ENCODE results near the gene JAKMIP1.
"Not testable (repeated sequence)": the region's sequence is repeated elsewhere in the genome, so short reads cannot be mapped to it uniquely, and the experiment has no call there.

JAKMIP1 gene

DNA sequence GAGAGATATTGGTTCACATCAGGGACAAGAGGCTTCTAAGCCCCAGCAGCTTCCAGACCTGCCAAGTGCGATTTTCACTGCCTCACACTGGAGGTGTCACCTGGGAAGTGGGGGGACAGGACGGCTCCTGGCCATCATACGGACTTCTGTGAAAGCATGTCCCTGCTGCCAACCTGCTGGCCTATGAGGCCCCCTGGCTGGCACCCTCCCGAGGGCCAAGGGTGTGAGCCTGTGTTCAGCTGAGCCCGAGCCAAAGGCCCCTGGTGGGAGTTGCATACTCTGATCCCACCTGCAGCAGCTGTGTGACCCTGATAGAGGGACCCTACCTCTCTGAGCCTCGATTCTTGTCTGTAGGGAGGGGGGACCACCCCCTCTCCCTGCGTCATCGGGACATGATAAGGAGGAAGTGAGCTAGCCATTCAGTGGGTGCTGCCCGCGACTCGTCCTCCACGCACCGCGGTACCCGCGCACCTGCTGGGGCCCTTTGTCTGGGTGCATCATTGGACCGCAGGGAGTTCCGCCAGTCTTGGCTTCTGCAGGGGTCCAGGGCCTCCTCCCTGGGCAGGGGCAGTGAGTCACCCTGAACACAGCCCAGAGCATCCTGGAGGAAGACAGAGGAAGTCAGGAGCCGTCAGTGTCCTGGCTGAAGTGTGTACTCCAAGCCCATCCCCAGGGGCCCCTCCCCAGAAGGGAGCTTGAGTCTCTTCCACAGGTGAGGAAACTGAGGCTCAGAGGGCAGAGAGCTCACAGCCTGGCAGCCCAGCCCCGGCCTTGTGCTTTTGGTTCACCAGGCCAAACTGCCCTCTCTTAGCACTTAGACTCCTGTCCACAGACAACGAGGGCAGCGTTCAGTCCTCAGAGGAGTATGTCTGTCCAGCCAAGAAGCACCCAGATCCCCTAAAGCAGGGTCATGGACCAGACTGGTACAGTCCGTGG, 206.2 kb downstream of the JAKMIP1 start:
- DNase-seq, result no peak
- in situ Hi-C loops (cut with MboI; ENCODE audit: low pct_unique_long_range_greater_than_20kb, low sequenced_read_pairs), result no loop called here

DNA sequence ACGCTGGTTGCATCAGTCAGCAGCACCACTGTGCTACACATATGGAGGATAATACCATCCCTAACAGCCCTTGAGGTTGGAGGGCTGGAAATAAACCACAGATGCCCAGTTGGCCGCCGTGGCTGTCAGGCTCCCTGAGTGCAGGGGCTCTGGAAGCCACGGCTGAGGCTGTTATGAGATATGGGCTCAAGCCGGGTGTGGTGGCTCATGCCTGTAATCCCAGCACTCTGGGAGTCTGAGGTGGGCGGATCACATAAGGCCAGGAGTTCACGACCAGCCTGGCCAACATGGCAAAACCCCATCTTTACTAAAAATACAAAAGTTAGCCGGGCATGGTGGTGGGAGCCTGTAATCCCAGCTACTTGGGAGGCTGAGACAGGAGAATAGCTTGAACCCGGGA, 207.0 kb downstream of the JAKMIP1 start:
- in situ Hi-C loops (cut with MboI; ENCODE audit: low pct_unique_long_range_greater_than_20kb, low sequenced_read_pairs), result not testable (repeated sequence)

DNA sequence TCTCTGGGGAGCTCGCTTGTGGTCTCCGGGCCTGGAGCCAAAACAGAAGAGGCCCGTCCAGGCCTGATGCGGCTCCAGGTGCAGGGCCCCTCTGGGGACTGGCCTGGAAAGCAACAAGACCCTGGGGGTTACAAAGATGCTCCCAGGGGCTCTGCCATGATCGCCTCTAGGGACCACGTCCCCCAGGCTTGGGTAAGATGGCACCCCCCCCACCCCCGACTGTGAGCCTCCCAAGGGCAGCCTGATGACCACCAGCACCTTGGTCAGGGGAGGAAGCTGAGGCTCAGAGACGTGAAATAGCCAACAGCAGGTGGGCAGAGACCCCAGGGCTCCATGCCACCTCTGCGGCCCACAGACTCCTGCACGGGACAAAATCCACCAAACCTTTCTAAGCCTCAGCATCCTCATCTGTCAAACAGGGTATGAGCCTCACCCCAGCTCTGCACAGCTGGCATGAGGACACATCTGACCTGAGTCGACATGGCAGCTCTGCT, 207.5 kb downstream of the JAKMIP1 start:
- no peak for DNase-seq

More for the DNA sequence above, 207.0 kb downstream of the JAKMIP1 start:
- DNase-seq, result not testable (repeated sequence)

DNA sequence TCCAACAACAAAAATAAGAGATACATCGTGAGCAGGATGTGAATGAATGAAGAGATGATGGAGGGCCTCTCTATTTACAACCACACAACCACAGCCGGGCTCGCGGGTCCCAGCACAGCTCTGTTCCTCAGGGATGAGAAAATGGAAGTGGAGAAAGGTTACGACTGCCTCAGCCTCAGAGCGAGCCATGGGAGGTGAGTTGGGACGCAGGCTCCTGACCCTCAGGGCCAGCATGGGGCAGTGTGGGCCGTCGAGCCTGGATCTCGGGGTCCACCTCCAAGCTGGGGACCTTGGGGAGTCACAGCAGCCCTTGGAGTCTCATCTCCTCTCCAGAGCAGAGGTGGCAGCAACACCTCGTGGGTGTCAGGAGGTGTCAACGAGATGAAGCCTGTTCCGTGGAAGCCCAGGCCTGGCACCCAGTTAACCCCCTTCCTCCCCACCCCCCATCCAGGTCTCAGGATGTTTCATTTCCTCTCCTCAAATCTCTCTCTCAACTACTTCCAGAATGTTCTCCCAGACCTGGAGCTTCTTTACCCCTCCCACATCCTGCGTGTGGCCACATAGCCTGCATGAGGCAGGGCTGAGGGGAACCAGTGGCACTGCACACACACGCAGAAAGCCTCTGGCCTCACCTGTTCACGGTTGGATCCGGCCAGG, 208.1 kb downstream of the JAKMIP1 start:
- DNase-seq, result no peak
- in situ Hi-C loops (cut with MboI; ENCODE audit: low pct_unique_long_range_greater_than_20kb, low sequenced_read_pairs), result no loop called here

More for the DNA sequence above, 207.5 kb downstream of the JAKMIP1 start:
- in situ Hi-C loops (cut with MboI; ENCODE audit: low pct_unique_long_range_greater_than_20kb, low sequenced_read_pairs), result no loop called here

DNA sequence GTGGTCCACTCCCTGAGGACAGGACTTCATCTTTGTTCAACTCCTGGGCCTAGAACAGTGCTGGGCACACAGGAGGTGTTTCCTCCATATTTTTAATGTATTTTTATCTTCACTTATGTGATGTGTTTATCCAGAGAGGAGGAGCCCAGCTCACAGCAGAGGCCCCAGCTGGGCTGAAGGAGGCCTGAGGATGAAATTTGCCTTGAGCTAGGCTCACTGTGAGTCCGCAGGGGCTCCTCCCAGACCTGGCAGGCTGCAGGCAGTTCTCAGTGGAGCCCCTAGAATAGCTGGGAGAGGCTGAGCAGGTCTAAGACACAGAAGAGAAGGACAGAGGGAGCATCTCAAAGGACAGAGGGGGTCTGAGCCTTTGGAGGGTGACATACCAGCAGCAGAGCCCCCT, 208.9 kb downstream of the JAKMIP1 start:
- DNase-seq, result no peak
- in situ Hi-C loops (cut with MboI; ENCODE audit: low pct_unique_long_range_greater_than_20kb, low sequenced_read_pairs), result no loop called here

DNA sequence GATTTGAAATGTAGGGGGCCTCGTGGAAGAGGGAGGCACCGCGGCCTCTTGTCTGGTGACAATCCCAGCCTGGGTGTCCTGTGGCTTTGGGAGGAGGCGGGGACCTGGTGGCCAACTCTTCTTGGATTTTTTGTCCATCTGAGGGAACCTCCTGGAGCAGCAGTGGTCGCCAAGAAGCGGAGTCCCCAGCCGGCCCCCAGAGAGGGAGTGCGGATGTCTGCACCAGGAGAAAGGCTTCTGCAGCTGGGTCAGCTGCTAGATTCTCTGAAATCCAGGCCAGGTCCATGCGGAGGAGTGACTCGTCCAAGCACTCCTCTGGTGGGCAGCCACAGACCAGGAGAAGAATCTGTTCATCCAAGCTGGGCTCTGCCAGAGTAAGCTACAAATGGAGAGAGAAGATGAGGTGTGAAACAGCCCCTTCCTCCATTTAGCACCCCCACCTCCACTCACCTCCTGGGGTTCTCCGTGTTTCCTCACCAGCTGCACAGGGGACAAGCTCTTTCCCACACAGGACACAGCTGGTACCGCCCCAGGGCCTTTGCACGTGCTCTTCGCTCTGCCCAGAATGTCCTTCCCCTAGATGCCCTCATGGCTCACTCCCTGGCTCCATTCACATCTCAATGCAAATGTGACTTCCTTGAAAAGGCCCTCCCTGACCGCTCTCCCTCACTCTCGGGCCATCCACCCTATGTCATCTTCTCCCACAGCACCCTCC, 209.7 kb downstream of the JAKMIP1 start:
- in situ Hi-C loops (cut with MboI; ENCODE audit: low pct_unique_long_range_greater_than_20kb, low sequenced_read_pairs), result no loop called here
- no peak for DNase-seq

DNA sequence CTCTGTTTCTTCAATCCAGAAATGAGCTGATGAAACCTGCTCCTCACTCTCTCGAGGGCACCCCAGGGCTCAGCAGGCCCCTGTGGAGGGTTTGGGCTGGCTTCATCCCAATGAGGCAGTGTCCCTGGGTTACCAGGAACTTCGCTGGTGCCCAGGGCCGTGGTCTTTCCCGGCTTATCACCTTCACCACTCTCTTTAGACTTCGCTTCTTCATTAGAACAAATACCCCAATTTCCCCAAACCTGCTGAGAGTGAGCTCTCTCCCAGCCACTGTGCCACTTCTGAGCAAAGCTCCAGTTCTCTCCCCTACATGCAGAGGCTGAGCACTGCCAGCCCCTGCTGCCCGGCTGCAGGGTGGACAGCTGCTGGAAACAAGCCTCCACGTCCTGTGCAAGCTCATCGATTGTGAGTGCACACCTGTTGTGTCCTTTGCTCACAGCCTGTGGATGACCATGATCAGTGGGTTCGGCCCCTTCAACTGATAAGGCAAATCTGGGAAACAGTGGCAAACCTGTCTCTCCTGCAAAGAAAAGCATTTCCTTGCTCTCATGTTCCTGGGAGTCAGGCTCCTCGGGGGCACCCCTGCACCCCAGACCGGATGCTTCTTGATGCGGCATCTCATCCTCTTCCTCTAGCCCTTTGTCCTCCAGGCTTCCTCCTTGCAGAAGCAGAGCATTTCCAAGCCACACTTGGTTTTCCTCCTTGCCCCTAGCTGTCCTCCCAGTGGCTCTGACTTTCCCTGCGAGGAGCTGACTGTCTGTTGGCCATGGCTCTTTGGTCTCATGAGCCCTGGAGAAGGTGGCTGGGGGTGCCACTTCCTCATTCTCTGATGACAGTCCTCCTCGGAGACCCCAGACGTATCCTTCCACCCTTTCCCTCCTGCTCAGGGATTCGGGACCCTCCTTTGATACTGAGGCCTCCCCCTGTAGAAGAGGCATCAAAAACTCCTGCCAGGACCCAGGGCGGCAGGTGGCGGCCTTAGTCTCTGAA, 210.8 kb downstream of the JAKMIP1 start:
- in situ Hi-C loops (cut with MboI; ENCODE audit: low pct_unique_long_range_greater_than_20kb, low sequenced_read_pairs), result no loop called here
- DNase-seq, result no peak

DNA sequence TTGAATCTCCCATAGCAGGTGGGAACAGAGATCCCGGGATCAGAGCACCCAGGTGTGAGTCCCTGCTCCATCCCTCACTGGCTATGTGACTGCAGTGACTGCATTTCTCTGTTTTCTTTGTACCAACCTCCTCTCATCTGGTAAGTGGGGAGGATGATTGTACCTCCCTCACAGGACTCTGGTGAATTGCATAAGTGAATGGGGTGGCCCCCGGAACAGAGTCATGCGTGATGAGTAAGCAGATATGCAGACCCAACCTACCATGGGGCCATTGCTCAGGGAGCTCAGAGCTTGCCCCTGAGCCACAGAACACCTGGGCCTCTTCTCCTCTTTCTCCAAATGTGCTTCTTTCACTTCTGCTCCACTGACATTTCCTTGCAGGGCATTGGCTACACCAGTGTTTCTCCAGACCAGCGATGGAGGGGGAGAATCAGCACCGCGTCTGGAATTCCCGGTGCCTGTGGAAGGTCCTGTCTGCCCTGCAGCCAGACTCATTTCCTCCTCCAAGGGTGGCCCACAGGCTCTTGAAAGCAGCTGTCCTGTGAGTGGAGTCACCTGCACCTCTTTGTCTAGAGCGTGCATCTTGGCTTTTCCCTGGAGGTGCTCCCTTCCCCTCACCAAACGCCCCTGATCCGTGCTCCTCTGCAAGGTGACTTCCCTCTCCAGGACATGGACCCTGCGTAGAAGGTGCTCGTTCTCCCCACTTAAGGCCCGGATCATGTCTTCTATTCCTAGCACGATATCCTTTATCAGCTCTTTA, 212.1 kb downstream of the JAKMIP1 start:
- no peak for DNase-seq
- in situ Hi-C loops (cut with MboI; ENCODE audit: low pct_unique_long_range_greater_than_20kb, low sequenced_read_pairs), result no loop called here

DNA sequence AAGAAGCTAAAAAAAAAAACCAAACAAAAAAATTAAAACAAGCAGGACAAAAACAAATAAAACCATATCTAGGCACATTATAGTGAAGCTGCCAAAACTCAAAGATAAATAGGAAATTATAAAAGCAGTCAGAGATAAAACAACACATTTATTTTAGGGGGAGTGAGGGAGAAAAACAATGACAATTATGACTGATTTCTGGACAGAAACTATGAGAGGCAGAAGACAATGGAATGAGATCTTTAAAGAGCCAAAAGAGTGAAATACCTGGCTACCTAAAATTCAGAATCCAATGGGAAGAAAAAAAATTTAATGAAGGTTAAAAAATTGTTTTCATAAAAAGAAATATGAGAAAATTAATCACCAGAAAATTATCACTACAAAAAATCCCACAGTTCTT, 215.5 kb downstream of the JAKMIP1 start:
- no peak for DNase-seq
- in situ Hi-C loops (cut with MboI; ENCODE audit: low pct_unique_long_range_greater_than_20kb, low sequenced_read_pairs), result no loop called here

DNA sequence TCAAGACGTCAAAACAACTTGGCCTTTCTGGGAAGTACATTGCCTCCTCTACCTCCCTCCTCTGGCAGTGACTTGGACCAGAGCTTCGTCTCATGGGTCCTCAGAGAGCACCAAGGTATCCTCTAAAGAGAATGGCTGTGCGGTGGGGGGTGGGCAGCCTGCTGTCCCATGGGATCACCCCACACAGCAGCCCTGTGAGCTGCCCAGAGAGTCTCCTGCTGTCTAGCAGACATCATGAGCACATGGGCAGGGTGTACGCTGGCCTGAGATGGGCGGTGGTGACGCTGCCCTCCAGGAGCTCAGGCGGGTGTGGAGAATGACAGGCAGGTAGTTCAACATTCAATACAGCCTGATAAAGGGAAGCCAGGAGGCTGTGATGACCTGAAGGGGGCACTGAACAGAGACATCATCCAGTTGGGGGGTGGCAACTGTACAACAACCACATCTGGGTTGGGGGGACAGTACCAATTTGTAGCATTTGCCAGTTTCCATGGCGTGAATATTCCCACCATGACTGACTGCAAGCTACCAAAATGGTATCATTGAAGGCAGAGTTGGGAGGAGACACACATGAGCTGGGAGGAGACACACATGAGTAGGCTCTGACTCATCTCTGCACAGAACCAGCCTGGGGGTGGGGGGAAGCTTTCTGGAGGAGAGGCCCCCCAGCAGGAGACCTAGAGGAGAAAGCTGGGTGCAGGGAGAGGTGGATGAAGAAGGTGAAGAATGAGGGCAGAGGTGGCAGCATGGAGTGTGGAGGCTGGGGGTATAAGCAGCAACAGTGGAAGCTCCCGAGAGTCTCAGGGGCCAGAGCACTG, 218.0 kb downstream of the JAKMIP1 start:
- in situ Hi-C loops (cut with MboI; ENCODE audit: low pct_unique_long_range_greater_than_20kb, low sequenced_read_pairs), result no loop called here
- DNase-seq, result no peak

DNA sequence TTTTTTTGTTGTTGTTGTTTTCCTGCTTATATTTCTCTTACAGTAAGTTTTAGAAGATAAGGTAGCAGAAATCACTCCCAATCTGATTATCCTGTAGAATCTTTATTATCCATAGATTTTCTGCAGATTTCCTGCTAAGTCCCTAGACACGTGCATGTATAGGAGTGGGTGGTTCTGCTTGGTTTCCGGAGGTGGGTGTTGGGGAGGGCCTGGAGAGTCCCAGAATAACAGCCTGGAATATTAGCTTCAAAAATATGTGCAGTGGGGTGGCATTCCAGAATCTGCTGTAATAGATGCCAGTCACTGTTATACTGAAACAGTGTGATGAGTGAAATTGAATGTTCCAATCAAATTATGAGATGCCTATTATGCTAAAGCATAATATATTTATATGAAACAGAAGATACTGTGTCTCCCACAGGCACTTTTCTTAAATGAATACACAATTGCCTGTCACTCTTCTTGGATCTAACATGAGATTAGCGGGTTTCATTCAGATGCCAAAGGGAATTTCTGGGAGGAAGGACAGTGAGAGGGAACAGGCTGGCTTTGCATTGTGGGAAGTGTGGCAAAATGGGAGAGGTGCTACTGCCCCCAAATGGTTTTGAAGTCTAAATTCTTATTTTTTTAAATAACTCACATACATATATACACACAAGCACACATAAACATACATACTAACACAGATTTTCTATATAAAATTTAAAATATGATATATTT, 219.8 kb downstream of the JAKMIP1 start:
- in situ Hi-C loops (cut with MboI; ENCODE audit: low pct_unique_long_range_greater_than_20kb, low sequenced_read_pairs), result no loop called here
- DNase-seq, result no peak

DNA sequence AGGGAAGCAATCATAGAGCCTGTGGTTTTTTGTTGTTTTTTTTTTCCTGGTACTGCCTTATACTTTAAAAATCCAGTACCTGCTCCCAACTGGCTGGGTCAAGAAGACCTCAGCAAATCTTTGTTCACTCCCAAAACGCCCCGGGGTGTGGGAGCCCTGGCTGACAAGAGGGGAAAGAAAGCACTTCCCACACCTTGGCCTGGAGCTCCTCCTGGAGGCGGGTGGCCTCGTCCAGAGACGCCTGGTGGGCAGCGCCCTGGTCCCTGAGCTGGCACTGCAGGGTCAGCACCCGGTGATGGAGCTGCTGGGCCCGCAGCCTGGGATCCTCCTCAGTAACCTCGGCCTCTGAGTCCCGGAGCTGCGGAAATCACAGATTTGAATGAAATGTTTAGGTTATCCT, 220.4 kb downstream of the JAKMIP1 start:
- in situ Hi-C loops (cut with MboI; ENCODE audit: low pct_unique_long_range_greater_than_20kb, low sequenced_read_pairs), result no loop called here
- DNase-seq, result peak; percentile 19

DNA sequence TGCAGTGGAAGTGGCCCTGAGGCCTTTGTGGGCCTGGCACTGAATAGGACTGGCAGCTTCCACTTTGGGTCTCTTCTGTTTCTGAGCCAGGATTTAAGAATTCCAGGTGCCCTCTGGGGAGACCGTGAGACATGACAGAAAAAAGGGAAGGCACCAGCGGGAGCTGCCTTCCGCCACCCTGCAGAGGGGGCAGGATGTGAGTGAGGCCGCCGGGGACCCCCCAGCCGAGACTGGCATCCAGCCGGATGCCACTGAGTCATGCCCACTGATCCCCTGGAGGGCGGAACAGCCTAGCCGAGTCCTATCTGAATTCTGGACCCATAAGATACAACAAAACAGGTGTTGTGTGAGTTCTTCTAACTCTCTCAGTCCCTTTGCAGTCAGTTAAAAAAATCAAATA, 223.4 kb downstream of the JAKMIP1 start:
- in situ Hi-C loops (cut with MboI; ENCODE audit: low pct_unique_long_range_greater_than_20kb, low sequenced_read_pairs), result no loop called here
- no peak for DNase-seq

DNA sequence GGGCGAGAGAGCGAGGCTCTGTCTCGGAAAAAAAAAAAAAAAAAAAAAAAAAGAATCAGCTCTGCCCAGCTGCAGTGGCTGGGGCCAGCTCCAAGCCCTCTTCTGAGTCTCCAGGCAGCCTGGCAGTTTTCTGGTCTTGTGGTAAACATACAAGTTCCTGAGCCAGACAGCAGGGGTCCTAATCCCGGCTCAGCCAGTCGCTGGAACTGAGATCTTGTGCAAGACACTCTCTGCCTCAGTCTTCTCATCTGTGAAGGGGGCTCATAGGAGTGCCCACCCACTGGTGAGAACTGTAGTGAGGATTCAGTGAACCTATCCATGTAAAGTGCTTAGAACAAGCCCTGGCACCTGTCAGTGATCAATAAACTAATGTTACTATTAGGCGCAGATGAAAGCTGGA, 223.9 kb downstream of the JAKMIP1 start:
- in situ Hi-C loops (cut with MboI; ENCODE audit: low pct_unique_long_range_greater_than_20kb, low sequenced_read_pairs), result no loop called here
- no peak for DNase-seq

Measured in KBM-7 (cell line).